Neural progenitor cell (in vitro differentiated cells): ENCODE measurements around the gene SLC10A3. TPM values are rescaled to one million over a fixed set of nuclear protein-coding genes. Genes with fewer than 3 reads are reported as not detected.

Experiments used
- DNase-seq: peaks from one replicate; pipeline ENCODE4 v3.0.0-alpha.2; 2016; ENCODE audit warnings: low spot score
- H2AFZ ChIP-seq: fragments of 200-600 bp; sonication (generic); replicated peaks from 2 replicates; pipeline ENCODE4 v1.6.1; 2016; ENCODE audit warnings: antibody characterized with exemption
- H3F3A ChIP-seq: fragments of 200-600 bp; sonication (generic); 2 replicates; pipeline ENCODE4 v1.6.1; 2016; ENCODE audit warnings: antibody characterized with exemption, low read depth
- H3K27ac ChIP-seq: fragments of 200-600 bp; sonication (generic); 2 replicates; pipeline ENCODE4 v1.5.1; 2016; ENCODE audit warnings: mild to moderate bottlenecking
- H3K27me3 ChIP-seq: fragments of 200-600 bp; sonication (generic); 2 replicates; pipeline ENCODE4 v1.6.1; 2016; ENCODE audit warnings: mild to moderate bottlenecking, moderate library complexity
- H3K36me3 ChIP-seq: fragments of 200-600 bp; sonication (generic); 2 replicates; pipeline ENCODE4 v1.5.1; 2016
- H3K4me1 ChIP-seq: fragments of 200-600 bp; sonication (generic); 2 replicates; pipeline ENCODE4 v1.6.1; 2016; ENCODE audit warnings: mixed run types
- H3K4me2 ChIP-seq: fragments of 200-600 bp; sonication (generic); 2 replicates; pipeline ENCODE4 v1.6.1; 2016
- H3K4me3 ChIP-seq: fragments of 200-600 bp; sonication (generic); 2 replicates; pipeline ENCODE4 v1.5.1; 2016
- H3K79me2 ChIP-seq: fragments of 200-600 bp; sonication (generic); 2 replicates; pipeline ENCODE4 v1.6.1; 2016; ENCODE audit warnings: low read depth
- H3K9ac ChIP-seq: fragments of 200-600 bp; sonication (generic); 2 replicates; pipeline ENCODE4 v1.6.1; 2016
- H3K9me3 ChIP-seq: fragments of 200-600 bp; sonication (generic); 2 replicates; pipeline ENCODE4 v1.5.1; 2016; ENCODE audit warnings: low read depth
- H4K20me1 ChIP-seq: fragments of 200-600 bp; sonication (generic); 2 replicates; pipeline ENCODE4 v1.6.1; 2016; ENCODE audit warnings: low read depth
- H3K27ac Mint-ChIP-seq: 3 replicates; pipeline ENCODE4 v1.8.0; 2021; ENCODE audit warnings: mixed read lengths
- H3K27me3 Mint-ChIP-seq: 2 replicates; pipeline ENCODE4 v1.8.0; 2022; ENCODE audit warnings: low read depth, mild to moderate bottlenecking, inconsistent platforms, moderate library complexity, mixed read lengths; ENCODE audit not compliant: insufficient read depth
- H3K36me3 Mint-ChIP-seq: 3 replicates; pipeline ENCODE4 v1.8.0; 2021; ENCODE audit warnings: mixed read lengths
- H3K4me1 Mint-ChIP-seq: 3 replicates; pipeline ENCODE4 v1.8.0; 2021; ENCODE audit warnings: mixed read lengths
- H3K4me3 Mint-ChIP-seq: 3 replicates; pipeline ENCODE4 v1.8.0; 2021; ENCODE audit warnings: mild to moderate bottlenecking, moderate library complexity, mixed read lengths
- H3K9me3 Mint-ChIP-seq: 3 replicates; pipeline ENCODE4 v1.8.0; 2020; ENCODE audit warnings: mixed read lengths
- EZH2 ChIP-seq: fragments of 200-600 bp; sonication (generic); IDR thresholded peaks from 2 replicates; pipeline ENCODE4 v1.6.1; 2017; ENCODE audit warnings: antibody characterized with exemption, mild to moderate bottlenecking, moderate library complexity
- EZH2phosphoT487 ChIP-seq: fragments of 200-600 bp; sonication (generic); IDR thresholded peaks from 2 replicates; pipeline ENCODE4 v1.6.1; 2017; ENCODE audit warnings: antibody characterized with exemption
- total RNA-seq: library from RNA; depleted of rRNA; stranded (reverse); fragments of >200 nt; gene quantifications from 2 replicates; pipeline ENCODE4 v1.2.3, GENCODE V29; 2015; ENCODE audit warnings: low replicate concordance
- TF ChIP-seq, protein P1 (sequence below): fragments of 200-600 bp; sonication (generic); IDR thresholded peaks from 2 replicates; pipeline ENCODE4 v1.5.1; 2017; ENCODE audit warnings: antibody characterized with exemption, mild to moderate bottlenecking

The SLC10A3 gene
- total RNA-seq, 1 donor from 2014 or later: 3.5 TPM

DNA sequence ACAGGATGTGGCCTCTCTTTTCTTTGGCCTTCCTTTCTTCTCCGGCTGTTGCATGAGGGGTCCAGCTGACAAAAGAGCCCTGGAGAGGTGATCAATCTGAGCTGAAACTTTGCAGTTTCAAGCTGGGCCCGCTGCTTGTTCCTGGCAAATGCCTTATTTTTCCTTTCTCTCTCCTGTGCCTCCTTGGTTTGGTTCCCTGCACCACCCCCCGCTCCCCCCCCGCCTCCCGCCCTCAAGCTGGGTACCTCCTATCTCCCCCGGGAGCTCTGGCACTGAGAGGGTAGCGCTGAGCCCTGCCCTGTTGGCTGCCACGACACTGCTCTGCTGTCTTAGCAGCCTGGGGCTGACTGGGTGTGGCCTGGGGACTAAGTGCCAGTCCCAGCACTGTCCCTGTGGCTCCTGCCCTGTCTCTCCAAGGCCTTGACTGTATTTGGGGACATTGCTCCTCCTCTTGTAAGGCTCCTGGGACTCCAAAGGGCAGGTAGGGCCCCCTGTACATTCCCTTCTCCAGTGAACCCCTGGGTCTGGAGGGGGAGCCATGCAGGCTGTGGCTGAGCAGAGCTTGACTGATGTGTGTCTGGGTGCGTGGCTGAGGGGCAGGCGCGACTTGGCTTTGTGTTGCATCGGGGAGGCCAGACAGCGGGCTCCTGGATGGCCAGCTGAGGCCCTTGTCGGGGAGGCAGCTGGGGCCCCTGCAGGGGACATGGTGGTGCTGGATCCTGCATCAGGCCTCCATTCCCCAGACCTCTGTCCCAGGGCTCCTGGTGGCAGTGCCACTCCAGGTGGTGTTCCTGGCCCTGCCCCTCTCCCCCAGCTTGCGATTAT is 31.3 kb downstream of the SLC10A3 start:
- no peaks in the 10 kb centered on the region for H3K9me3 ChIP-seq
- no peak overlapping the region for H2AFZ ChIP-seq
- H3K79me2 ChIP-seq: peaks cover 7% of the 10 kb centered on the region
- H3K4me1 ChIP-seq: peaks cover 6% of the 10 kb centered on the region
- H3K27ac Mint-ChIP-seq: no peak overlapping the region
- H3F3A ChIP-seq: peaks cover 6% of the 10 kb centered on the region
- peaks cover 3% of the 10 kb centered on the region for H3K4me1 Mint-ChIP-seq
- no peak overlapping the region for H3K27ac ChIP-seq
- peak overlapping the region; percentile 68 for H3K4me3 ChIP-seq
- no peaks in the 10 kb centered on the region for H3K27me3 ChIP-seq
- no peak for TF ChIP-seq EZH2phosphoT487
- TF ChIP-seq, protein P1, sequence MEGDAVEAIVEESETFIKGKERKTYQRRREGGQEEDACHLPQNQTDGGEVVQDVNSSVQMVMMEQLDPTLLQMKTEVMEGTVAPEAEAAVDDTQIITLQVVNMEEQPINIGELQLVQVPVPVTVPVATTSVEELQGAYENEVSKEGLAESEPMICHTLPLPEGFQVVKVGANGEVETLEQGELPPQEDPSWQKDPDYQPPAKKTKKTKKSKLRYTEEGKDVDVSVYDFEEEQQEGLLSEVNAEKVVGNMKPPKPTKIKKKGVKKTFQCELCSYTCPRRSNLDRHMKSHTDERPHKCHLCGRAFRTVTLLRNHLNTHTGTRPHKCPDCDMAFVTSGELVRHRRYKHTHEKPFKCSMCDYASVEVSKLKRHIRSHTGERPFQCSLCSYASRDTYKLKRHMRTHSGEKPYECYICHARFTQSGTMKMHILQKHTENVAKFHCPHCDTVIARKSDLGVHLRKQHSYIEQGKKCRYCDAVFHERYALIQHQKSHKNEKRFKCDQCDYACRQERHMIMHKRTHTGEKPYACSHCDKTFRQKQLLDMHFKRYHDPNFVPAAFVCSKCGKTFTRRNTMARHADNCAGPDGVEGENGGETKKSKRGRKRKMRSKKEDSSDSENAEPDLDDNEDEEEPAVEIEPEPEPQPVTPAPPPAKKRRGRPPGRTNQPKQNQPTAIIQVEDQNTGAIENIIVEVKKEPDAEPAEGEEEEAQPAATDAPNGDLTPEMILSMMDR: no peak
- TF ChIP-seq EZH2: no peak
- peak; percentile 35 for DNase-seq
- peak overlapping the region; percentile 72 for H3K4me2 ChIP-seq
- peaks cover 22% of the 10 kb centered on the region for H3K9me3 Mint-ChIP-seq
- peak overlapping the region; percentile 90 for H3K4me3 Mint-ChIP-seq
- H3K36me3 Mint-ChIP-seq: peaks cover 9% of the 10 kb centered on the region
- H3K27me3 Mint-ChIP-seq: peaks cover 19% of the 10 kb centered on the region
- H3K9ac ChIP-seq: no peak overlapping the region
- peaks cover 10% of the 10 kb centered on the region for H4K20me1 ChIP-seq
- H3K36me3 ChIP-seq: no peaks in the 10 kb centered on the region

- DNase-seq: peak; percentile 74
- Histone ChIP-seq H3K9me3 (no peaks in the 10 kb centered on the region), H2AFZ (no peak within 1 kb of the TSS), H3K4me1 (peaks cover 6% of the 10 kb centered on the region), H3K4me2 (peak within 1 kb of the TSS; percentile 72), H4K20me1 (peaks cover 10% of the 10 kb centered on the region), H3K27me3 (no peaks in the 10 kb centered on the region), H3F3A (peaks cover 6% of the 10 kb centered on the region), H3K27ac (no peak within 1 kb of the TSS), H3K4me3 (peak within 1 kb of the TSS; percentile 68), H3K9ac (no peak within 1 kb of the TSS), H3K36me3 (no peaks in the 10 kb centered on the region), H3K79me2 (peaks cover 7% of the 10 kb centered on the region)
- Mint-ChIP-seq H3K36me3 (peaks cover 9% of the 10 kb centered on the region), H3K9me3 (peaks cover 22% of the 10 kb centered on the region), H3K4me3 (peak within 1 kb of the TSS; percentile 95), H3K4me1 (peaks cover 3% of the 10 kb centered on the region), H3K27me3 (peaks cover 21% of the 10 kb centered on the region), H3K27ac (peak within 1 kb of the TSS; percentile 65)
- TF ChIP-seq EZH2phosphoT487 (no peak), EZH2 (no peak)
- TF ChIP-seq, protein P1: no peak
These were observed 32.1 kb downstream of the SLC10A3 start, which contains the start of gene PLXNA3 for GRCh38 chrX:154458116-154458953. Gene PLXNA3 (plus strand): TSS chrX:154458281. CDS start chrX:154460184, 1,903 bp downstream.

GRCh38 chrX:154457491-154458115 is 32.8 kb downstream of the SLC10A3 start:
- no peak for TF ChIP-seq EZH2phosphoT487
- TF ChIP-seq EZH2: no peak
- H3K27ac Mint-ChIP-seq: peak overlapping the region; percentile 65
- Histone ChIP-seq H3K27ac (no peak overlapping the region), H2AFZ (no peak overlapping the region), H3K4me3 (peak overlapping the region; percentile 68), H3K27me3 (no peaks in the 10 kb centered on the region), H4K20me1 (peaks cover 10% of the 10 kb centered on the region), H3K4me1 (peaks cover 6% of the 10 kb centered on the region), H3K4me2 (peak overlapping the region; percentile 55), H3K79me2 (peaks cover 7% of the 10 kb centered on the region), H3K9ac (no peak overlapping the region), H3K36me3 (no peaks in the 10 kb centered on the region), H3F3A (peaks cover 6% of the 10 kb centered on the region), H3K9me3 (no peaks in the 10 kb centered on the region)
- peaks cover 21% of the 10 kb centered on the region for H3K27me3 Mint-ChIP-seq
- H3K9me3 Mint-ChIP-seq: peaks cover 22% of the 10 kb centered on the region
- H3K36me3 Mint-ChIP-seq: peaks cover 7% of the 10 kb centered on the region
- peak; percentile 71 for DNase-seq
- peaks cover 3% of the 10 kb centered on the region for H3K4me1 Mint-ChIP-seq
- peak overlapping the region; percentile 95 for H3K4me3 Mint-ChIP-seq
